HG02852 (cell line): ENCODE measurements around the gene RAD21L1.

Experiments
- ATAC-seq: cut with Tn5 transposase; IDR thresholded peaks from one replicate; pipeline ENCODE4 v1.9.1; 2021; ENCODE audit warnings: mild to moderate bottlenecking, moderate library complexity; ENCODE audit not compliant: unreplicated experiment

RAD21L1 gene

DNA sequence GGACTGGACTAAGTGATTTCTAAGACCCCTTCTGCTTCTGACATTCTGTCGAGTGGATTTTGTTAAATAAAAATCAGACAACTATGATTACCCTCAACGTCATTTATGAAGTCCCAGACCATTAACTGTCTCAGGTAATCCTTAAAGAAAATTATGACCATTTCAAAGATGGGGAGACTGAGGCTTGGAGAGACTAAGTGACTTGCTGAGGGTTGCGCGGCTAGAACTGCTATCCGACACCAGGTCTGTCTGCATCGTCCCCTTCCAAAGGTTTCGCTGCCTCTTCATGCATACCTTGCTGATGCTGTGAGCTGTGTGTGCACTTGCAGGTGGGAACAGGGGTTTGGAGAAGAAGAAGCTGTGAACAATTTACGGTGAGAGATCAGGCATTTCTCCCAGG is 43.4 kb downstream of the RAD21L1 start:
- no peak for ATAC-seq

DNA sequence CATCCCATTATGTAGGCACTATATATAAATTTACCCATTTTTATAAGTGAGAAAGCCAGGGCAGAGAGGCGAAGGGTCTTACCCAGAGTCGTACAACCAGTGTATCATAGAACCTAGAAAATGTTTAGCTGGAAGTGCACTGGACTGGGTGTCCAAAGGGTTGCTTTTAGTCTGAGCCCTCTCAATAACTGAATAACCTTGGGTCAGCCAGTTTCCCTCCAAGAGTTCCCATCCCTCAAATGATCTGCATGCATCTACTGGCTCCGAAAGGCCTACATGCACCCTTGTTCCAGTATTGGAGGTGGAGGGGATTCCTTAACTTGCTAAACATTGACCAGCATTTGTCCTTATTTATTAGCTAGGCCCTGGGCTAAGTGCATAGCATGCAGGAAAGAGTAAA is 44.0 kb downstream of the RAD21L1 start:
- no peak for ATAC-seq

DNA sequence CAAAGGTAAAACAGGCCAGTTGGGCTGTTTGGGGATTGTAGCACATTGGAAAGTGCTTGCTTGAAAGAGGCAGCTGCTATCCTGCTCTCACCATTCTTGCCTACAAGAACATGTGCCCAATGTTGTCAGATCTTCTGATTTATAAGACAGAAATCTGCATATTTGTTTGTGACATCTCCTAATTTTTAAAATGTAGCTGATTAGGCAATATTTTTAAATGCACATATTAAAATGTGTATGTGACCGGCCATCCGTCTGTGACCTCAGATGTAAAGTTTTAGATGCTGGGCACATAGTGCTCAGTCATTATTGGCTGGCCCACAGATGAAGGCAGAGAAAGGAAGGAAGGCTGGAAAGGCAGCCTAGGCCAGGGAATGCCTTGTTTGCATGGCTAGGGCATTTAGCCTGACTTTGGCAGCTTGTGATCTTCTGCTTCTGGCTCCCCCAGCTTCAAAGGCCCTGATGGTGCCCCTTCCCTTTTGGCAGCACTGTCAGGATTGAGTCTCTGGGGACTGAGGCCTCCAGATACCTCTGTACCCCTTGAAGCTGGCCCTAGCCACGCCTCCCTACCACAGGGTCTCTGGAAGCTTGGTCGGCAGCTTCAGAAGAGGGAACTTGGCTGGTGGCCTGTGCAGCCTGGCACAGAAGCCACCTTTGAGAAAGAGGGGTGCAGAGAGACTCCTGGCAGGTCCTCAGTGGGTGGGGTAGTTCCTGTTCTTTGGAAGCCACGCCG is 46.7 kb downstream of the RAD21L1 start:
- no peak for ATAC-seq

DNA sequence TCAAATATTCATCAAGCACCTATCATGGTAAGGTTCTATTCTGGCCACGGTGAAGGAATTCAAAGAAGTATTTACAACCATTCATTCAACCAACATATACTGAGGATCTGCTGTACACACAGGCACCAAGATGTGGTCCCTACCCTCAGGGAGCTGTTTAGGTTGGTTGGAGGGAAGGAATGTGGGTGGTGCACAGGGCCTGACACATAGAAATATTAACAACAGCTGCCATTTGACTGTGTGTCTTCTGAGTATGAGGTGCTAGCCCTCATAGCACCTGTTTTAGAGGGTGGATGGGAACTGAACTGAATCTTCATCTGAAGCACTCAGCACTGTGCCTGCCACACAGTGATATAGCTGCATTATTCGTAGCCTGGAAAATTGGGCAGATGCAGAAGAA is 47.5 kb downstream of the RAD21L1 start:
- no peak for ATAC-seq

DNA sequence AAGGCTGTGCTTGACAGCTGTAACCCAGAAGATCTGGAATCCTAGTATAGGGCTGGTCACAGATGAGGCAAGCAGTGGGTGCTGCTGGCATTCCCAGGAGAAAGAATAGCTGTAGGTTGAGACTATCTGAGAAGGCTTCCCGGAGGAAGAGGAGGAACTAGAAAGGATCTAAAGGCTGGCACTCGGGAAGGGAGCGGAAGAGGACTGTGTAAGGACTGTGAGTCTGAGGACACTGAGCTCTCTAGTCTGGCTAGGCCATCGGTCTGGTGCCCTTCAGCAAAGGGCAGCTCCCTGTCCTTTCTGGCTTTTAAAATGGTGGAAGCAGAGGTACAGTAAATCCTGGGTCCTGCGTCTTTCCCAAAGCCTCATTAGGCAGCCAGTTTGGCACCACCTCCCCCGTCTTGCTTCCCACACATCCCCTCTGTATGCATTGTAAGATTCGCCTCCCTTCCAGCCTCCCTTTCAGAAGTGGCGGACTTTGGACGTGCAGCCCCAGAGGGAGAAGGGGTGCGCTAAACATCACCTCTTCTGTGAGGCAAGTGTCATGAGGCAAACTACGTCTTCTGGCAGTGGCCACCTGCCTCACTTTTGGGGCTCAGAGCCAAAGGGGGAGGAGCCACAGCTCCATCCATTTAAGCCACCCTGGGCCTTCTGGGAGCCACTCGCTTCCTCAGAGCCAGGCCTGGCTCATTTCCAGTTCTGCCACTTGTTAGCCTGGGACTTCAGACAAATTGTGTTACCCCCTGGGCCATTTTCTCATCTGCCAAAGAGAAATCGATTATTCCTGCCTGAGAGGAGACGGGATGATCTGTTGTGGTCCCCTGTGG is 48.9 kb downstream of the RAD21L1 start:
- ATAC-seq = no peak

- ATAC-seq = no peak
These were observed 50.1 kb downstream of the RAD21L1 start for GRCh38 chr20:1275919-1276318.

GRCh38 chr20:1277529-1278322 is 51.9 kb downstream of the RAD21L1 start:
- no peak for ATAC-seq

GRCh38 chr20:1278993-1279392 is 53.1 kb downstream of the RAD21L1 start:
- ATAC-seq = no peak

DNA sequence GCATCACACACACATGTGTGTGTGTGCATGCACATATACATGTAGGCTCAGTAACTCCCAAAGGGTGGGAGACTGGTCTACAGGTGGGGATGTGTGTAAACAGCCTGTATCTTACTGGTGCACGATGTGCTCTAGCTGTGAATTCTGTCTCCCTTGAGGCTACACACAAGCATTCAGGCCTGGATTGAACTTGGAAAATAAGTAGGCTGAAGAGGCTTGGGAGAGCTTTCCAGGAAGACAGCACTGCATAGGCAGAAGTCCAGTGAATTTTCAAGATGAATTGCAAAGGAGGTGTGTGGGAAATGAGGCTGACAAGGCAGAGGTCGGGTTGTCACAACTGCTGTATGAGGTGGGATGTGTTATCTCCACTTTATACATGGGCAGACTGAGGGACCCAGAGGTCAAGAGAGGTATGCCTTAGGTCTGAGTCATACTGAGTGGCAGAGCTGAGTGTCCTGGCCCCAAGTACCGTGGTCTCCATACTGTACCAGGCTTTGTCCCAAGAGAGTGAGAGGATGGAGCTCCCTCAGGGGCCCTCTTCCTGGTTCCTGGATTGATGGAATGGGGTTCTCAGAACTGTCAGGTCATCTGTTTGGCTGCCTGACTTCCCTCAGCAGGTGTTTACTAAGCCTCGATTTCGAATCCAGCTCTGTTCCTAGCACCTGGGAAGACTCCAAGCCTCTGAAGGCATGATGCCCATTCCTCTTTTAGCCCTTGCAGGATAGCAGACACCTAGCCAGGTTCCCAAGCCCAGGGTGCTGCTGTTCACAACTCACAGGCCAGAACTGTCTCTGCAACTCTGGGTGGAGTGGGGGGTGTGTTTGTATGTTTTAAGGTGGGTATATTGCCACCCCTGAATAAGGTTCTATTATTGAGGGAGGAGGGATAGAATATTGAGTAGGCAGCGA is 54.6 kb downstream of the RAD21L1 start:
- no peak for ATAC-seq

DNA sequence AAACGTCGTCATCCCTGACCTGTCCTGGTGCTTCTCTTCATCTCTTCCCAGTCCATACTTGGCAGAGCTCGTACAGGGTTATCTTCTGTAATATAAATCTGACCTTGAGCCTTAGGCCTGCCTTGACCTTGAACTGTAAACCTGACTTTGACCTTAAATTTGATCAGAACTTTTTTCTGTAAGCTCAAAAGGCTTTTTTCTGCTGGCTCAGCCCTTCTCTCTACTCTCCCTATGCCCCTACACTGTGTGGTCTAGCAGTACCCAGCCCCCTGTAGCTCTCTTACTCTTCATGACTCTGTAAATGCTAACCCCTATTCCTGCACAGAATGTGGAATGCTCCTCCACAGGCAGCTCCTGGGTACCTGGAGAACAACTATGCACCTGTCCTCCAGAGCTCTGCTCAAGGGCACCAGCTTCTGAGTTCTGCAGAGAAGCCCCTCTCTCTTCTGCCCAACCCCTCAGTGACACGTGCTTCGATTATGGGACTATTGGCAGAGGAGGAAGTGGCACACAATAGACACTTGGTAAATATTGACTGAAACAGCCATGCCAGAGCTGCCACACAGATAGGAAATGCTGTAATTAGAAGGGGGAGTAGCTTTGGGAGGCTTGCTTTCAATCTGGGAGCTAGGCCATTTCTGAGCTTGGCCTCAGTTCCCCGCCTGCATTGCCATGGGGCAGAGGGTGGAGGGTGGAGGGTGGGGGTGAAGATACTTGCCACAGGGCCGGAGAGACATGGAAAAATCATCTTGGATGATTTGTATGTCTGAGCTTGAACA is 55.6 kb downstream of the RAD21L1 start:
- ATAC-seq = no peak

DNA sequence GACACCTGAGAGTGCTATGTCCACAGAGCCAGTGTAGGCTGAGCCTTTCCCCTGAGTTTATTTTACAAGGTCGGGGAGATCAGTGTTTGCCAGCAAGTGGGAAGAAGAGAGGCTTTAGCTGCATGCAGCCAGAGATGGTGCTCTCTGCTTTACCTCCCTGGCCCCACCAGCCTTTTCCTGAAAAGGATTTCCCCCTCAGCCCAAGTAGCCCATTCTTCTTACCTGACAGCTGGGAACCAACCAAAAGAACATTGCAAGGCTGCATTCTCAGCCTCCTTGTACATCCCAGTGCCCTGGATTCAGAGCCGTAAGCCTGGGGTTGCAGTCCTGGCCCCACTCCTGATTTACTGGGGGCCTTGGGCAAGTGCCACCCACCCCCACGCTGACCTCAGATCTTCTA is 57.1 kb downstream of the RAD21L1 start:
- ATAC-seq = no peak

GRCh38 chr20:1283522-1284510 is 58.0 kb downstream of the RAD21L1 start:
- no peak for ATAC-seq

DNA sequence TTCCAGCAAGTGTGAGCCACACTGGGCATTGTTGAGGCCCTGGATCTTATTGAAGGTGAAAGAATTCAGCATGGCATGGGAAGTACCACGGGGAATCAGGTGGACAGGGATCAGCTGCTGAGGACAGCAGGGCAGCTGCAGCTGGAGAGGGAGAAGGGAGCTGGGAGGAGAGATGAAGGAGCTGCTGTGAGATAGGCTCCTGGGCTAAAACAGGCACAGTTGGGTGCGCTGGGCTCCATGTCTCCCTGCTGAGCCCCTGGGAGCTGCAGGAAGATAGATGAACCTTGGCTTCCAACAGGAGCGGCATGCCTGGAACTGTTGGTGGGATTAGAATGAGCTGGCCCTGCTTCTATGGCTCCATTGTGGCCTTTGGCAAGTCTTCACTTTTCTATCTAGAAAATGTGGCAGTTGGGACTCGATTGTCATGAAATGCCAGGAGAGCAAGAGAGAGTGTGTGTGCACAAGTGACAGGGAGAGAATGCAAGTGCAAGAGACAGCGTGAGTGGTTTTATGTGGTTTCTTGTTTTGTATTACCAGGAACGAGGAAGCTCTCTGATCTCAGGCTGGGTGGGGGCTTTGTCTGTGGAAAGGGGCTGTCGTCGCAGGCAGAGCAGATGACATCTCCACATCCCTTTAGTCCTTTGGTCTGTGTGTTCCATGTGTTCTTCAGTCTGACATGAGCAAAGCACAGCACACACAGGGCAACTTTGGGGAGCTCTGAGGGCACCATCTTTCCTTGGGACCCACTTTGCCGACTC is 60.6 kb downstream of the RAD21L1 start:
- no peak for ATAC-seq

GRCh38 chr20:1287306-1287705 is 61.5 kb downstream of the RAD21L1 start:
- no peak for ATAC-seq

DNA sequence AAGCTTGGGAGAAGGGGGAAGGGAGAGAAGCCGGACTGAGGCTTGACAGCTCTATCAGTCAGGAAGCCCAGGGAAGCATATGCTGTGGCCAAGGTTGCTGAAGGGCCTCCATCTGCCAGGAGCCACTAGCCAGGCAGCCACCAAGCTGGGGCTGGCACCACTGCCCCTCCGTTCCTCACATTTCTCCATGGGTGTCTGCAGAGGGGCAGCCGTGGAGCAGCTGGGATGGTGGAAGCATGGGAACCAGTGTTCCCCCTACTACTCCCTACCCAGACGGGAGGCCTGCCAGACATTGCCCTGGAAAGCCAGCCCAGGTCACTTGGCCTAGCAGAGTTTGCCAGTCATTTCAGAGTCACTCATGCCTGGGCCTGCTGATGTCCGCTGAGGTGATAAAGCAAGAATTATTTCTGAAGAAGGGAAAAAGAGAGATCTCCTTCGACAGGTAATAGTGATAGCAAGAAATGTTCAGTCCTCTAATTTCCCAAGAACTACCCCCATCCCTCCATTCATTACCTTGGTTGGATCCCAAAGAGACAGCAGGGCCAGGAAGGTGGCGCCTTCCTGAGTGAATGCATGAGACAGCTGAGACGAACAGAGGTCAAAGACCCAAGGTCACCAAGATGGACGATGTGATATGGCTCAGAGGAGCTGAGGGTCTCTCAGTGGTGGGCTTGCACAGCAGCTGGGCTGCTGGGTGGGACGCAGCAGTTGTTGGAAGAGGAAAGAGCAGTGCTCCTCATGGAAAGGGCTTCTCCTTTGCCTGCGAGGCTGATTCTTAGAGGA is 62.1 kb downstream of the RAD21L1 start:
- no peak for ATAC-seq

- no peak for ATAC-seq
These were observed 65.4 kb downstream of the RAD21L1 start for GRCh38 chr20:1291191-1291741.

DNA sequence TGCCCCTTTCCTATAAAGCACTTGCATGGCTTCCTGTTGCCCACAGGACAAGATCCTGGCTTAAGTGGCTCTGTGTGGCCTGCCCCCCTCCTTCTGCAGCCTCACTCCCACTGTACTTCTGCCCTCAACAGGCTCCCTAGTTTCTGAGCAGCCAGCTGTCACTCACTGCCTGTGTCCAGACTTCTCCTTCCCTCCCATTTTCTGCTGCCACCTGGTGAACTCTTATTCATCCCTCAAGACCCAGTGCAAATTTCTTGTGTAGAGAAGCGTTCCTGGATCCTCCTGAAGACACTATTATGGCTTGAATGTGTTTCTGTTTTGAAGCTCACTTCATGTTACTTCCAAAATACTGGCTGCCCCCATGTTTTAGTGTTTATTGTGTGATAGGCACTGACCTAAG is 66.8 kb downstream of the RAD21L1 start:
- ATAC-seq = no peak
